NCI-H2081 (cell line): ENCODE results near the gene SUPT4H1.

Experiments
- DNase-seq, 2 experiments: peaks; one replicate each; lab custom pipeline; 2025; lab: John Stamatoyannopoulos, UW

Gene SUPT4H1

GRCh38 chr17:58303971-58304749 lies 47.8 kb downstream of the SUPT4H1 start:
- DNase-seq, result peak; percentile 57 to 60

- no peak for DNase-seq
These were observed 48.9 kb downstream of the SUPT4H1 start for GRCh38 chr17:58302919-58303585.

- no peak for DNase-seq
These were observed 49.7 kb downstream of the SUPT4H1 start for GRCh38 chr17:58302171-58302918.

GRCh38 chr17:58301504-58302150 lies 50.4 kb downstream of the SUPT4H1 start:
- DNase-seq, result no peak

- no peak for DNase-seq
These were observed 51.7 kb downstream of the SUPT4H1 start for GRCh38 chr17:58300336-58300735.
